Measurements from ENCODE around the gene GRK4.

The GRK4 gene

DNA sequence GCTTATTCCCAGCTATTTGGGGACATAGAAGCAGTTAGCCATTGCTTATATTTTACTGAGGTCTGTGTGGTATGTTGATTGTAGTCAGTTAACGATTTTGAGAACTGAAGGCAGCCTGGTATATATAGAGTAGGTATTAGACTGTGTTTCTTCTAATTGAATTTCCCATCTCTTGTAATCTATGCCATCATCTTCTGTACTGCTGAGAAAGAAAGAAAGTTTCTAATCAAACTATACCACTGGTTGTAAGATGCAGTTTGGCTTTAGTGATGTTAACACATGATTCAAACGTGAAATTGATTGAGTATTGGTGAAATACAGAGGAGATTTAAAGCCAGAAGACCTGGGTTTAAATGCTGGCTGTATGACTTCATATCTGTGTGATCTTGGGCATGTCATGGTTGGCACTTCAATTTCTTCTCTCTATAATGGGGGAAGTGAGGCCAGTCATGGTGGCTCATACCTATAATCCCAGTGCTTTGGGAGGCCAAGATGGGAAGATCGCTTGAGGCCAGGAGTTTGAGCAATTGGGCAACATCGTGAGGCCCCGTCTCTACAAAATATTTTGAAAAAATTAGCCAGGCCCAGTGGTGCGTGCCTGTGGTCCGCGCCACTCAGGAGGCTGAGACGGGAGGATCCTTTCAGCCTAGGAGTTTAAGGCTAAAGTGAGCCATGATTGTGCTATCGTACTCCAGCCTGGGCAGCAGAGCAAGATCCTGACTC lies 122.7 kb downstream of the GRK4 start:
- no peak for TF ChIP-seq CTCF (IDR thresholded peaks at IDR 0.05)

DNA sequence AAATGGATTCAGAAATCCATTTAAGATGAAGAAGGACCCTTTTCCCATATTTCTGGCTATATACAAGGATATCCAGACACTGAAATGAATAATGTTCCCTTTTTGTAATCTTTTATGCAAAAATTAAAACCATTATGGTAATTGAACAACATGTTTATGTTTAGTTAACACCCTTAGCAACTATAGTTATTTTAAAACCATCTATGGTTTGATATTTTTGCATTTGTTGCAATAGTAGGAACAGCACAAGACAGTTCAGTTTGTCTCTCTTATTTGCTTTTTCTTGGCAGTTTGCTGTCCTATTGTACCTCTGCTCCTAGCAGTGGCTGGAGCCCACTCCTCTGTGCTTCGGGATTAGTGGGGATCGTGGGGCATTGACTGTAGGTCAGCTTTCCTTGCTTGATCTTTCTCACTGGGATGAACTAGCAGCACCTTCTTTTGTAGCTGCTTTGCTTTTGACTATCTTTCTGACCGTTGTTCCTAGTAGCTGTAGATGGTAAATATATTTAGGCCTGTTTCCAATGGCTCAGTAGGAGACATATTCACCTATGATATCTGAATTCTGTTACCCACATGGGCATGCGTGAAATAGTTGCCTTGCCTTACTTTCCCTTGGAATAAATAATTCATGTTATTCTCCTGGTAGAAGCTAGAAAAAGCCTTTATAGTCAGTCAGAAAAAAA lies 123.9 kb downstream of the GRK4 start:
- TF ChIP-seq CTCF (IDR thresholded peaks at IDR 0.05), result no peak

Data from LNCAP (cell line).